ENCODE measurements around the gene BUD31. TPM values are rescaled to one million over a fixed set of nuclear protein-coding genes. Genes with fewer than 3 reads are reported as not detected.
"Not testable (repeated sequence)": the region's sequence is repeated elsewhere in the genome, so short reads cannot be mapped to it uniquely, and the experiment has no call there.

BUD31 gene
- total RNA-seq, 1 donor from 2014 or later = 108 TPM

DNA sequence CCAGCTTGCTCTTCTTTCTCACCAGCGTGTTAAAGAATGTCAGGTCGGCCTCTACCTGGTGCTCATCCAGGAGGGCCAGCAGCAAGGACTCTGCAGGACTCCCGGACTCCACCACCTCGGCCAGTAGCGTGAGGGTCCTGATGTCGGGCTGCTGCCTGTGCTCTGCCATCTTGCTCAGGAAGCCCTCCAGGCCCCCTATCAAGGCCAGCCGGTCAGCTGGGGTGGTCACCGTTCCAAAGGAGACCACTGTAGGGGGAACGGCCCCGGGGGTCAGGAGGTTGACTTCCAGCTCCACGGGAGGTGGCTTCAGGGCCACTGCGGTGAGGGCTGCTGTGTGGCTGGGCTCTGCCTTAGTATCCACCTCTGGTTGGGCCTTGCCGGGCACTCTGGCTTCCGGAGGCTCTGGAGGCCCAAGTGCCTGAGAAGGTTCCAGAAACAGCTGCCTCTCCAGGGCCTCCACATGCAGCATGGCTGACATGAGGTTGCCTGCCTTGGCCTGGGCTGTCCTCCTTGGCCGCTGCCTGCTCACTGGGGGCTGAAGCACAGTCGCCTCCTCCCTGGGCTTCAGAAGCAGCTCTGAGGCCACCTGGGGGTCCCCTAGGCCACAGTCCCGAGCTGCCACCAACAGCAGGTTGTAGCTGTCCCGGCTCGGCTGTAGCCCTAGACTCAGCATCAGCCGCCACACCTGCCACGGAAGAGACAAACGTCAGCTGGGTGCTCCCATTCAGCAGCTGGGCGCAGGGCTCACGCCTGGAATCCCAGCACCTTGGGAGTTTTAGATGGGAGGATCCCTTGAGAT is 16.4 kb downstream of the BUD31 start:
- Mint-ChIP-seq H3K4me3 (ENCODE audit: unreplicated experiment) (no peak overlapping the region), H3K27ac (ENCODE audit: unreplicated experiment) (no peak overlapping the region), H3K9me3 (ENCODE audit: low read depth) (no peaks in the 10 kb centered on the region), H3K36me3 (ENCODE audit: low read depth) (peaks cover 16% of the 10 kb centered on the region), H3K4me1 (ENCODE audit: low read depth) (no peaks in the 10 kb centered on the region), H3K27me3 (ENCODE audit: low read depth) (no peaks in the 10 kb centered on the region)
- no peak for DNase-seq (ENCODE audit: low spot score)
- TF ChIP-seq, protein P1, sequence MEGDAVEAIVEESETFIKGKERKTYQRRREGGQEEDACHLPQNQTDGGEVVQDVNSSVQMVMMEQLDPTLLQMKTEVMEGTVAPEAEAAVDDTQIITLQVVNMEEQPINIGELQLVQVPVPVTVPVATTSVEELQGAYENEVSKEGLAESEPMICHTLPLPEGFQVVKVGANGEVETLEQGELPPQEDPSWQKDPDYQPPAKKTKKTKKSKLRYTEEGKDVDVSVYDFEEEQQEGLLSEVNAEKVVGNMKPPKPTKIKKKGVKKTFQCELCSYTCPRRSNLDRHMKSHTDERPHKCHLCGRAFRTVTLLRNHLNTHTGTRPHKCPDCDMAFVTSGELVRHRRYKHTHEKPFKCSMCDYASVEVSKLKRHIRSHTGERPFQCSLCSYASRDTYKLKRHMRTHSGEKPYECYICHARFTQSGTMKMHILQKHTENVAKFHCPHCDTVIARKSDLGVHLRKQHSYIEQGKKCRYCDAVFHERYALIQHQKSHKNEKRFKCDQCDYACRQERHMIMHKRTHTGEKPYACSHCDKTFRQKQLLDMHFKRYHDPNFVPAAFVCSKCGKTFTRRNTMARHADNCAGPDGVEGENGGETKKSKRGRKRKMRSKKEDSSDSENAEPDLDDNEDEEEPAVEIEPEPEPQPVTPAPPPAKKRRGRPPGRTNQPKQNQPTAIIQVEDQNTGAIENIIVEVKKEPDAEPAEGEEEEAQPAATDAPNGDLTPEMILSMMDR (IDR thresholded peaks at IDR 0.05) = no peak

DNA sequence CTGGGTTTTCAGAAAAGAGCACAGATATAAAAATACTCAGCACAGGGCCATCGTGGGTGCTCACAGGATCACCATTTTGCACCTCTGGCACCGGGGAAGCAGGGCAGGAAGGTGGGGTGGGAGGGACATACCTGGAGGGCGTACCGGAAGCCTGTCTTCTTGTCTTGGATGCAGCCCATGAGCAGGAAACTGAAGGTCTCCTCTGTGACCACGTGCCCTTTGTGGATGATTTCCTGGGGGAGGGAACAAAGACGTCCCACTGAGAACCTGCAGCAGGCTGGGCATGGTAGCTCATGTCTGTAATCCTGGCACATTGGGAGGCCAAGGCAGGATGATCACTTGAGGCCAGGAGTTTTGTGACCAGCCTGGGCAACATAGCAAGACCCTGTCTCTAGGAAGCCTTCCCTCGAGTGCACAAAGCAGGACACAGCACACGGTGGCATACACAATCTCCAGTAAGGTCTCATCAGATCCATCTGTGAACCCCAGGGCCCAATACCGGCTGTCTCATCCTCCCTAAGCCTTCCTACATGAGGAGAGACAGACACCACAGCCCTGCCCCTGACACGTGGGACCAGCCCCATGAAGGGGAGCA is 20.3 kb downstream of the BUD31 start:
- no peak overlapping the region for H3K27ac Mint-ChIP-seq (ENCODE audit: unreplicated experiment)
- H3K9me3 Mint-ChIP-seq (ENCODE audit: low read depth) = no peaks in the 10 kb centered on the region
- H3K4me1 Mint-ChIP-seq (ENCODE audit: low read depth) = no peaks in the 10 kb centered on the region
- TF ChIP-seq, protein P1 (IDR thresholded peaks at IDR 0.05) = no peak
- peaks cover 15% of the 10 kb centered on the region for H3K36me3 Mint-ChIP-seq (ENCODE audit: low read depth)
- DNase-seq (ENCODE audit: low spot score) = no peak
- no peaks in the 10 kb centered on the region for H3K27me3 Mint-ChIP-seq (ENCODE audit: low read depth)
- H3K4me3 Mint-ChIP-seq (ENCODE audit: unreplicated experiment) = no peak overlapping the region

DNA sequence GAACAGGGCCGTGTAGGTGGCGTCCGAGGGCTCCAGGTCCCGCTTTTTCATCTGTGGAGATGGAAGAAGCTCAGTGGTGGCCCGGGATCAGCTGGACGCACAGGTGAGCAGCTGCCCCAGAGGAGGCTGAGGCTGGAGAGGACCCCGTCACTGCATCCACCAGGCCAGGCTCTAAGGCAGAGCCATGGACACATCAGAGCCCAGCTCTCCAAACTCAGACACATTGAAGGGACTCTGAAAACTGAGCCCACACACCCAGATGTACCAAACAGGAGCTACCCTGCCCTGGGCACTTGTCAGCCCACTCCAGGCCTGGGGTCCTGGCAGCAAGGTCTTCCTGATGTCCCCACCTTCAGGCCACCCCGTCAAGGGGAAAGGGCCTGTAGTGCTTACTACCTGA is 21.0 kb downstream of the BUD31 start:
- H3K9me3 Mint-ChIP-seq (ENCODE audit: low read depth) = no peaks in the 10 kb centered on the region
- H3K36me3 Mint-ChIP-seq (ENCODE audit: low read depth) = peaks cover 15% of the 10 kb centered on the region
- H3K27ac Mint-ChIP-seq (ENCODE audit: unreplicated experiment) = no peak overlapping the region
- no peak for DNase-seq (ENCODE audit: low spot score)
- no peaks in the 10 kb centered on the region for H3K4me1 Mint-ChIP-seq (ENCODE audit: low read depth)
- H3K27me3 Mint-ChIP-seq (ENCODE audit: low read depth) = no peaks in the 10 kb centered on the region
- TF ChIP-seq, protein P1 (IDR thresholded peaks at IDR 0.05) = no peak
- no peak overlapping the region for H3K4me3 Mint-ChIP-seq (ENCODE audit: unreplicated experiment)

DNA sequence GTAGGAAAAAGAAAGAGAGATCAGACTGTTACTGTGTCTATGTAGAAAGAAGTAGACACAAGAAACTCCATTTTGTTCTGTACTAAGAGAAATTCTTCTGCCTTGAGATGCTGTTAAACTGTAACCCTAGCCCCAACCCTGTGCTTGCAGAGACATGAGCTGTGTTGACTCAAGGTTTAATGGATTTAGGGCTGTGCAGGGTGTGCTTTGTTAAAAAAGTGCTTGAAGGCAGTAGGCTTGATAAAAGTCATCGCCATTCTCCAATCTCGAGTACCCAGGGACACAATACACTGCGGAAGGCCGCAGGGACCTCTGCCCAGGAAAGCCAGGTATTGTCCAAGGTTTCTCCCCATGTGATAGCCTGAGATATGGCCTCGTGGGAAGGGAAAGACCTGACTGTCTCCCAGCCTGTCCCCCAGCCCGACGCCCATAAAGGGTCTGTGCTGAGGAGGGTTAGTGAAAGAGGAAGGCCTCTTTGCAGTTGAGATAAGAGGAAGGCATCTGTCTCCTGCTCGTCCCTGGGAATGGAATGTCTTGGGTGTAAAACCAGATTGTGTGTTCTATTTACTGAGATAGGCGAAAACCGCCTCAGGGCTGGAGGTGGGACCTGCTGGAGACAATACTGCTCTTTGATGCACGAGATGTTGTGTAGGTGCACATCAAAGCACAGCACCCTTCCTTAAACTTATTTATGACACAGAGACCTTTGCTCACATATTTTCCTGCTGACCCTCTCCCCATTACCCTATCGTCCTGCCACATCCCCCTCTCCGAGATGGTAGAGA is 23.2 kb downstream of the BUD31 start:
- H3K4me3 Mint-ChIP-seq (ENCODE audit: unreplicated experiment); DNase-seq (ENCODE audit: low spot score); H3K4me1 Mint-ChIP-seq (ENCODE audit: low read depth); H3K9me3 Mint-ChIP-seq (ENCODE audit: low read depth); H3K27me3 Mint-ChIP-seq (ENCODE audit: low read depth); H3K27ac Mint-ChIP-seq (ENCODE audit: unreplicated experiment): not testable (repeated sequence)
- peaks cover 14% of the 10 kb centered on the region for H3K36me3 Mint-ChIP-seq (ENCODE audit: low read depth)

DNA sequence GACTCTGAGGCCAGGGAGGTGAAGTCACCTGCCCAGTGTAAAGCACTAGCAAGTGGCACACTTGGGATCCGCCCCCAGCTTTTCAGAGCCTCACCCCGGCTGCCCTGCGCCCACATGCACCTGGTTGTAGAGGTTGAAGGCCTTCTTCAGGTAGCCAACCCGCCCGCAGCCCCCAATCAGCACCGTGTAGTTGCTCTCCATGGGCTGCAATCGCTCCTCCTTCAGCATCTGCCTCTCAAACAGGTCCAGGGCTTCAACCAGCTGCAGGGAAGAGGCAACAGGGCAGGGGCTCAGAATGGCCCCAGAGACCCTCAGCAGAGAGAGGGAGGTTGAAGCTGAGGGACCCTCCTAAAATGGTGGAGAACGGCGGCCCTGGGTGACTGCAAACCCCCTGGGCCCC is 24.4 kb downstream of the BUD31 start:
- no peak for DNase-seq (ENCODE audit: low spot score)
- Mint-ChIP-seq H3K4me3 (ENCODE audit: unreplicated experiment) (no peak overlapping the region), H3K27me3 (ENCODE audit: low read depth) (no peaks in the 10 kb centered on the region), H3K4me1 (ENCODE audit: low read depth) (peaks cover 7% of the 10 kb centered on the region), H3K36me3 (ENCODE audit: low read depth) (peaks cover 12% of the 10 kb centered on the region), H3K27ac (ENCODE audit: unreplicated experiment) (no peak overlapping the region), H3K9me3 (ENCODE audit: low read depth) (no peaks in the 10 kb centered on the region)
- TF ChIP-seq, protein P1 (IDR thresholded peaks at IDR 0.05) = no peak
